GM23338 (cell line): ENCODE measurements around the gene SMIM31.

Experiments
- CREB1 ChIP-seq: fragments of 250-450 bp; sonication (Bioruptor Pico); IDR thresholded peaks from 2 replicates; pipeline ENCODE4 v1.5.0; 2020; ENCODE audit warnings: low read depth, mild to moderate bottlenecking, moderate library complexity
- CTCF ChIP-seq, 2 experiments: fragments of 200-600 bp in 1 of 2; sonication (generic) in 1 of 2; conservative IDR thresholded peaks; 2 replicates each; pipeline versions ENCODE4 v1.5.1 to v1.6.1; 2016 to 2017; ENCODE audit warnings: antibody characterized with exemption in 2 of 2, low read depth in 2 of 2, mild to moderate bottlenecking in 2 of 2, moderate library complexity in 1 of 2
- EZH2 ChIP-seq: fragments of 200-600 bp; sonication (generic); IDR thresholded peaks from one replicate; pipeline ENCODE4 v1.8.0; 2017; ENCODE audit warnings: antibody characterized with exemption, mild to moderate bottlenecking, low read depth; ENCODE audit not compliant: unreplicated experiment
- JUNB ChIP-seq: IDR thresholded peaks from one replicate; pipeline ENCODE4 v1.6.1; 2016; ENCODE audit warnings: antibody characterized with exemption; ENCODE audit not compliant: unreplicated experiment
- REST ChIP-seq: IDR thresholded peaks from one replicate; pipeline ENCODE4 v1.6.1; 2018; ENCODE audit warnings: antibody characterized with exemption; ENCODE audit not compliant: unreplicated experiment

GRCh38 chr4:164770010-164770724 lies 16.2 kb downstream of the SMIM31 start:
- TF ChIP-seq CTCF (conservative IDR thresholded peaks at IDR 0.05; ENCODE audit: low read depth in 2 of 2) (no peak), CREB1 (CRISPR knock-in tag) (no peak), EZH2 (no peak), REST (no peak), JUNB (no peak)
